ENCODE measurements around the gene SFI1. TPM values are rescaled to one million over a fixed set of nuclear protein-coding genes. Genes with fewer than 3 reads are reported as not detected.
"Not testable (repeated sequence)": the region's sequence is repeated elsewhere in the genome, so short reads cannot be mapped to it uniquely, and the experiment has no call there.

The SFI1 gene
- total RNA-seq, 4 donors from 2014 or later: 11.0 to 20.0 (median 16.4) TPM

DNA sequence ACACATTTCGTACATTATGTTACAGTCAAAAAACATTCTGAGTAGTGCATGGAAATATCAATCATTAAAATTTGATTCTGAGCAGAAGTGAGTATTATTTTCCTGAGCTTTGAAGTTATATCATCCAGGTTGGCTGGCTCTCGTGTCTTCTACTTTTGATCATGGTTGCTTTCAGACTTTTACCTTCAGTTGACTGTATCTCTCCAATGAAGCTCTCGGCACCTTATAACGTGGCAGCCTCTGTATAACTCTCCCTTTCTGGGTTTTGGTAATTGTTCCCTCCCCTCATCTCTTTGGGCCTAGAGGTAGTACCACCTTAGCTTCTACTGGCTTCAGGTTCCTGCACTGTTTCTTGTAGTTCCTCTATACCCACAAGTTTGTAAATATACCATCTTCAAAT lies 12.2 kb downstream of the SFI1 start:
- H3K27me3 ChIP-seq: no peaks in the 10 kb centered on the region
- H3K4me3 ChIP-seq: no peak overlapping the region
- TF ChIP-seq, protein P1, sequence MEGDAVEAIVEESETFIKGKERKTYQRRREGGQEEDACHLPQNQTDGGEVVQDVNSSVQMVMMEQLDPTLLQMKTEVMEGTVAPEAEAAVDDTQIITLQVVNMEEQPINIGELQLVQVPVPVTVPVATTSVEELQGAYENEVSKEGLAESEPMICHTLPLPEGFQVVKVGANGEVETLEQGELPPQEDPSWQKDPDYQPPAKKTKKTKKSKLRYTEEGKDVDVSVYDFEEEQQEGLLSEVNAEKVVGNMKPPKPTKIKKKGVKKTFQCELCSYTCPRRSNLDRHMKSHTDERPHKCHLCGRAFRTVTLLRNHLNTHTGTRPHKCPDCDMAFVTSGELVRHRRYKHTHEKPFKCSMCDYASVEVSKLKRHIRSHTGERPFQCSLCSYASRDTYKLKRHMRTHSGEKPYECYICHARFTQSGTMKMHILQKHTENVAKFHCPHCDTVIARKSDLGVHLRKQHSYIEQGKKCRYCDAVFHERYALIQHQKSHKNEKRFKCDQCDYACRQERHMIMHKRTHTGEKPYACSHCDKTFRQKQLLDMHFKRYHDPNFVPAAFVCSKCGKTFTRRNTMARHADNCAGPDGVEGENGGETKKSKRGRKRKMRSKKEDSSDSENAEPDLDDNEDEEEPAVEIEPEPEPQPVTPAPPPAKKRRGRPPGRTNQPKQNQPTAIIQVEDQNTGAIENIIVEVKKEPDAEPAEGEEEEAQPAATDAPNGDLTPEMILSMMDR (IDR thresholded peaks at IDR 0.05): no peak
- no peak for TF ChIP-seq POLR2A (IDR thresholded peaks at IDR 0.05)
- WGBS, 2 donors: 91 to 95% methylated on average over 4 of the region's 4 CpGs
- peaks cover 0 to 47% (median 0%) of the 10 kb centered on the region in 3 donors for H3K36me3 ChIP-seq
- no peak overlapping the region for H3K27ac ChIP-seq
- intact Hi-C loops (cut with DNase I): no loop called here
- no peak for DNase-seq
- no peaks in the 10 kb centered on the region for H3K9me3 ChIP-seq
- H3K4me1 ChIP-seq: no peaks in the 10 kb centered on the region

DNA sequence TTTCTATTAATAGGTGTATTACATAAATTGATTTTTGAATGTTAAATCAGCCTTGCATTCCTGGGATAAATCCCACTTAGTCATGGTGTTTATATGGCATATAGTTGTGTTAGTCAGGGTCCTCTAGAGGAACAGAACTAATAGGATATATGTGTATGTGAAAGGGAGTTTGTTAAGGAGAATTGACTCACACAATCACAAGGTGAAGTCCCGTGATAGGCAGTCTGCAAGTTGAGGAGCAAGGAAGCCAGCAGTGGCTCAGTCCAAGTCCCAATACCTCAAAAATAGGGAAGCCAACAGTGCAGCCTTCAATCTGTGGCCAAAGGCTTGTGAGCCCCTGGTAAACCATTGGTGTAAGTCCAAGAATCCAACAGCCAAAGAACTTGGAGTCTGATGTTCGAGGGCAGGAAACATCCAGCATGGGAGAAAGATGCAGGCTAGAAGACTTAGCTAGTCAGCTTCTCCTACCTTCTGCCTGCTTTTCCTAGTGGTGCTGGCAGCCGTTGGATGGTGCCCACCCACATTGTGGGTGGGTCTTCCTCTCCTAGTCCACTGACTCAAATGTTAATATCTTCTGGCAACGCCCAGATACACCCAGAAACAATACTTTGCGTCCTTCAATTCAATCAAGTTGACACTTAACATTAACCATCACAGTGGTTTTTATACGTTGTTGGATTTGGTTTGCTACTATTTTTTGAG lies 12.9 kb downstream of the SFI1 start:
- no peaks in the 10 kb centered on the region for H3K9me3 ChIP-seq
- H3K4me1 ChIP-seq: no peaks in the 10 kb centered on the region
- no peak for DNase-seq
- H3K36me3 ChIP-seq: peaks cover 0 to 54% (median 0%) of the 10 kb centered on the region in 3 donors
- no peaks in the 10 kb centered on the region for H3K27me3 ChIP-seq
- no peak overlapping the region for H3K4me3 ChIP-seq
- intact Hi-C loops (cut with DNase I): no loop called here
- H3K27ac ChIP-seq: no peak overlapping the region
- TF ChIP-seq, protein P1 (IDR thresholded peaks at IDR 0.05): no peak
- TF ChIP-seq POLR2A (IDR thresholded peaks at IDR 0.05): no peak
- WGBS, 2 donors: 85 to 91% methylated on average over 6 of the region's 6 CpGs

DNA sequence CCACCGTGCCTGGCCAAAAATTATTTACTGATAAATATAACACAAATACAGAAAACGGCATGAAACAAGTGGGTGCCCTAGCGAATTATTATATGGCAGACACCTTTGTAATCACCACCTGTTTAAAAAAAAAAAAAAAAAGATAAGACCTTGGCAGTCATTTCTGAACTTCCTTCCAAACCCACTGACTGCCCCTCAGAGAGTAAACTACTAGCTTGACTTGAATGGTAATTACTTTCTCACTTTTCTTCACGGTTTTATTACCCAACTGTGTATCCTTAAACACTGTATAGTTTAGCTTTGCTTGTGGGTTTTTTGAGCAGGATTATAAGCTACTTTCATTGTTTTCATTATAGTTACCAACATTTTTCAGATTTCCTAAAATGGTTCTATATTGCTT lies 23.7 kb downstream of the SFI1 start:
- 81 to 82% methylated on average over 4 of the region's 4 CpGs for WGBS, 2 donors
- Histone ChIP-seq H3K27me3 (no peaks in the 10 kb centered on the region), H3K9me3 (no peaks in the 10 kb centered on the region), H3K36me3 (peaks cover 0 to 23% (median 0%) of the 10 kb centered on the region in 3 donors), H3K27ac (no peak overlapping the region), H3K4me1 (no peaks in the 10 kb centered on the region), H3K4me3 (no peak overlapping the region)
- TF ChIP-seq, protein P1 (IDR thresholded peaks at IDR 0.05): no peak
- no peak for TF ChIP-seq POLR2A (IDR thresholded peaks at IDR 0.05)
- DNase-seq: no peak
- intact Hi-C loops (cut with DNase I): no loop called here

DNA sequence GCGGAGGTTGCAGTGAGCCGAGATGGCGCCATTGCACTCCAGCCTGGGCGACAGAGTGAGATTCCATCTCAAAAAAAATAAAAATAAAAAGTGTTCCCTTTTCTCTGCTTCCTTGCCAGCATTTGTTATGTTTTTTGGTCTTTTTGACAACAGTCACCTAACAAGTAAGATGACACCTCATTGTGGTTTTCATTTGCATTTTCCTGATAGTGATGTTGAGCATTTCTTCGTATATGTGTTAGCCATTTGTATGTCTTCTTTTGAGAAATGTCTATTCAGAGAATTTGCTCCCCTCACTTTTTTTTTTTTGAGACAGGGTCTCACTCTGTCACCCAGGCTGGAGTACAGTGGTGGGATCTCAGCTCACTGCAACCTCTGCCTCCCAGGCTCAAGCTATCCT lies 27.8 kb downstream of the SFI1 start:
- intact Hi-C loops (cut with DNase I); DNase-seq; H3K4me1 ChIP-seq; H3K4me3 ChIP-seq; H3K36me3 ChIP-seq; H3K27ac ChIP-seq; H3K27me3 ChIP-seq; H3K9me3 ChIP-seq: not testable (repeated sequence)
- WGBS, 2 donors: 90 to 91% methylated on average over 5 of the region's 5 CpGs

DNA sequence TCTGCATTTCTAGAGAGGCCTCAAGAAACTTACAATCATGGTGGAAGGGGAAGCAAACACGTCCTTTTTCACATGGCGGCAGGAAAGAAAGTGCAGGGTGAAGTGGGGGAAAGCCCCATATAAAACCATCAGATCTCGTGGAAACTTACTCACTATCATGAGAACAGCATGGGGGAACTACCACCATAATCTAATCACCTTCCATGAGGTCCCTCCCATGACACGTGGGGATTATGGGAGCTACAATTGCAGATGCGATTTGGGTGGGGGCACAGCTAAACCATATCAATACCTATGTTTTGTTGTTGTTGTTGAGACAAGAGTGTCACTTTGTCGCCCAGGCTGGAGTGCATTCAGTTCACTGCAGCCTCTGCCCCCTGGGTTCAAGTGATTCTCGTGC lies 29.9 kb downstream of the SFI1 start:
- no peak for DNase-seq
- no peak overlapping the region for H3K27ac ChIP-seq
- no peak overlapping the region for H3K4me3 ChIP-seq
- peaks cover 0 to 12% (median 7%) of the 10 kb centered on the region in 3 donors for H3K4me1 ChIP-seq
- TF ChIP-seq, protein P1 (IDR thresholded peaks at IDR 0.05): no peak
- intact Hi-C loops (cut with DNase I): no loop called here
- H3K9me3 ChIP-seq: no peaks in the 10 kb centered on the region
- 88 to 91% methylated on average over 6 to 7 of the region's 7 CpGs for WGBS, 2 donors
- no peaks in the 10 kb centered on the region for H3K36me3 ChIP-seq
- H3K27me3 ChIP-seq: no peaks in the 10 kb centered on the region

DNA sequence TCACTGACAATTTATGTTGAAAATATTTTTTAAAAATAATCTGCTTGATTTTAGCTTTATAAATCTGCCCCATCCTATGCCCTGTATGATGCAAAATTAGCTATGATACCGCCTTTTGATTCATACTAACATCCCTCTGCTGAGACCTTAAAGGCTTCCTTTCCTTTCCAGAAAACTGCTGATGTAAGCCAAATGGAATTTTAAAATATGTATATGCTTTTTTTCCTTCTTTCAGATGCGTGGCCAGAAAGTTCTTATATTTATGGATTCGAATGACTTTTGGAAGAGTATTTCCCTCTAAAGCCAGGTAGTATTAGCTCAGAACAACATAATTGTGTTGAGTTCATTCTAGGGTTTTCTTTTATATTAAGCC lies 34.5 kb downstream of the SFI1 start:
- H3K4me3 ChIP-seq: no peak overlapping the region
- DNase-seq: no peak
- peak overlapping the region in 3 of 4 donors; percentile 34 to 58 (median 53) for H3K27ac ChIP-seq
- no peaks in the 10 kb centered on the region for H3K9me3 ChIP-seq
- no peak for TF ChIP-seq POLR2A (IDR thresholded peaks at IDR 0.05)
- TF ChIP-seq, protein P1 (IDR thresholded peaks at IDR 0.05): no peak
- H3K36me3 ChIP-seq: no peaks in the 10 kb centered on the region
- intact Hi-C loops (cut with DNase I): no loop called here
- H3K27me3 ChIP-seq: no peaks in the 10 kb centered on the region
- 41 to 65% methylated on average over 3 of the region's 3 CpGs for WGBS, 2 donors
- H3K4me1 ChIP-seq: peaks cover 0 to 19% (median 7%) of the 10 kb centered on the region in 3 donors

Data from esophagus squamous epithelium (tissue), 5 donors.